ENCODE data around the gene ATL2. TPM values are rescaled to one million over a fixed set of nuclear protein-coding genes. Genes with fewer than 3 reads are reported as not detected.
A peak's percentile ranks its signal among the peaks of the same experiment; 100 is the strongest.

ATL2 gene
- polyA plus RNA-seq, 3 donors: 7.8 to 28.3 (median 10.8) TPM

GRCh38 chr2:38360177-38360576 is 16.9 kb downstream of the ATL2 start:
- no peak for TF ChIP-seq CTCF (IDR thresholded peaks at IDR 0.05)
- Mint-ChIP-seq H3K9me3 (no peaks in the 10 kb centered on the region), H3K27me3 (ENCODE audit: low read depth in 3 of 3) (peaks cover 0 to 3% (median 0%) of the 10 kb centered on the region in 3 donors), H3K27ac (peak overlapping the region in 2 of 7 donors; percentile 26 to 58), H3K36me3 (peaks cover 1 to 12% of the 10 kb centered on the region in 2 donors), H3K4me3 (no peak overlapping the region), H3K4me1 (peaks cover 6% of the 10 kb centered on the region)
- Histone ChIP-seq H3K4me3 (replicated peaks in 1 of 3; ENCODE audit: low read depth in 2 of 3, low read length in 3 of 3) (no peak overlapping the region), H3K9me3 (replicated peaks in 1 of 2; ENCODE audit: control insufficient read depth in 1 of 2, insufficient read depth in 1 of 2, low read length in 2 of 2) (no peaks in the 10 kb centered on the region), H3K9ac (ENCODE audit: insufficient read depth, low read length, poor library complexity, severe bottlenecking) (no peak overlapping the region), H4K20me1 (ENCODE audit: insufficient read depth, low read length) (peaks cover 43% of the 10 kb centered on the region), H2AFZ (ENCODE audit: insufficient read depth, low read depth, low read length, poor library complexity, severe bottlenecking) (no peak overlapping the region), H3K36me3 (replicated peaks in 1 of 2; ENCODE audit: control insufficient read depth in 1 of 2, insufficient read depth in 2 of 2, low read length in 2 of 2) (peaks cover 3 to 11% of the 10 kb centered on the region in 2 donors), H3K79me2 (ENCODE audit: insufficient read depth, low read length) (peaks cover 97% of the 10 kb centered on the region), H3K27ac (ENCODE audit: low read depth in 1 of 2, low read length in 2 of 2) (no peak overlapping the region), H3K4me2 (replicated peaks; ENCODE audit: extremely low read depth, low read length, poor library complexity, severe bottlenecking) (no peak overlapping the region), H3K4me1 (ENCODE audit: control insufficient read depth in 1 of 2, insufficient read depth in 2 of 2, low read length in 2 of 2) (no peaks in the 10 kb centered on the region), H3K27me3 (ENCODE audit: control insufficient read depth in 2 of 2, insufficient read depth in 2 of 2, low read length in 2 of 2) (no peaks in the 10 kb centered on the region)
- 94% methylated on average over 2 of the region's 2 CpGs for WGBS (ENCODE audit: insufficient coverage)
- intact Hi-C loops (cut with micrococcal nuclease): no loop called here
- DNase-seq: no peak

GRCh38 chr2:38353402-38353801 is 23.7 kb downstream of the ATL2 start:
- Histone ChIP-seq H3K4me3 (replicated peaks in 1 of 3; ENCODE audit: low read depth in 2 of 3, low read length in 3 of 3) (no peak overlapping the region), H3K9me3 (replicated peaks in 1 of 2; ENCODE audit: control insufficient read depth in 1 of 2, insufficient read depth in 1 of 2, low read length in 2 of 2) (no peaks in the 10 kb centered on the region), H2AFZ (ENCODE audit: insufficient read depth, low read depth, low read length, poor library complexity, severe bottlenecking) (no peak overlapping the region), H4K20me1 (ENCODE audit: insufficient read depth, low read length) (peaks cover 11% of the 10 kb centered on the region), H3K4me2 (replicated peaks; ENCODE audit: extremely low read depth, low read length, poor library complexity, severe bottlenecking) (no peak overlapping the region), H3K9ac (ENCODE audit: insufficient read depth, low read length, poor library complexity, severe bottlenecking) (no peak overlapping the region), H3K36me3 (replicated peaks in 1 of 2; ENCODE audit: control insufficient read depth in 1 of 2, insufficient read depth in 2 of 2, low read length in 2 of 2) (peaks cover 8 to 27% of the 10 kb centered on the region in 2 donors), H3K4me1 (ENCODE audit: control insufficient read depth in 1 of 2, insufficient read depth in 2 of 2, low read length in 2 of 2) (no peaks in the 10 kb centered on the region), H3K79me2 (ENCODE audit: insufficient read depth, low read length) (peaks cover 85% of the 10 kb centered on the region), H3K27me3 (ENCODE audit: control insufficient read depth in 2 of 2, insufficient read depth in 2 of 2, low read length in 2 of 2) (no peaks in the 10 kb centered on the region), H3K27ac (ENCODE audit: low read depth in 1 of 2, low read length in 2 of 2) (no peak overlapping the region)
- Mint-ChIP-seq H3K27me3 (ENCODE audit: low read depth in 3 of 3) (no peaks in the 10 kb centered on the region), H3K4me3 (no peak overlapping the region), H3K36me3 (peaks cover 11 to 26% of the 10 kb centered on the region in 2 donors), H3K9me3 (no peaks in the 10 kb centered on the region), H3K4me1 (peaks cover 9% of the 10 kb centered on the region), H3K27ac (no peak overlapping the region)
- TF ChIP-seq CTCF (IDR thresholded peaks at IDR 0.05): no peak
- DNase-seq: no peak
- WGBS (ENCODE audit: insufficient coverage): no CpG with 5 or more reads among the region's 2 CpGs
- intact Hi-C loops (cut with micrococcal nuclease): no loop called here
